HG03565 (cell line): ENCODE data around the gene RAVER2.
"Not testable (repeated sequence)": the region's sequence is repeated elsewhere in the genome, so short reads cannot be mapped to it uniquely, and the experiment has no call there.

Source experiments
- ATAC-seq: cut with Tn5 transposase; IDR thresholded peaks from one replicate; pipeline ENCODE4 v1.9.1; 2021; ENCODE audit warnings: mild to moderate bottlenecking, moderate library complexity; ENCODE audit not compliant: unreplicated experiment

The RAVER2 gene

GRCh38 chr1:64745986-64746940 is 1.4 kb downstream of the RAVER2 start:
- no peak for ATAC-seq

DNA sequence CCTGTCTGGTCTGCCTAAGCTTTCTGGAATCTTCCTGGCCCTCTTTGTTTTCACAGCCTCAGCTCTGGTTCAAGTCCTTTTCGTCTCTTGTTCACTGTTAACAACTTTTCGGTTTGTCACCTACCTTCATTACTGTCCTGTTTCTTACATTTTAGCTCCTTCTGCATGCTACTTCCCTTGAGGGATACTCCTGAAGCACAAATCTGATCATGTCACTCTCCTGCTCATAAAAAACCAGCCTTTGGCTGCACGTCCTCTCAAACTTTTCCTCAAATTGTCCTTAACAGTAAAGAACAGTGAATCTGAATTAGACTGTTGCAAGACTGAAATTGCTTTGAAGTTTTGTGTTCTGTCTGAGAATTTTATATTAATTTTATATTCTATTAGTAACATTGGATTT is 3.3 kb downstream of the RAVER2 start:
- no peak for ATAC-seq

- ATAC-seq = no peak
Observed at GRCh38 chr1:64748706-64749105, 3.8 kb downstream of the RAVER2 start.

- no peak for ATAC-seq
Observed at GRCh38 chr1:64750092-64750491, 5.2 kb downstream of the RAVER2 start.

DNA sequence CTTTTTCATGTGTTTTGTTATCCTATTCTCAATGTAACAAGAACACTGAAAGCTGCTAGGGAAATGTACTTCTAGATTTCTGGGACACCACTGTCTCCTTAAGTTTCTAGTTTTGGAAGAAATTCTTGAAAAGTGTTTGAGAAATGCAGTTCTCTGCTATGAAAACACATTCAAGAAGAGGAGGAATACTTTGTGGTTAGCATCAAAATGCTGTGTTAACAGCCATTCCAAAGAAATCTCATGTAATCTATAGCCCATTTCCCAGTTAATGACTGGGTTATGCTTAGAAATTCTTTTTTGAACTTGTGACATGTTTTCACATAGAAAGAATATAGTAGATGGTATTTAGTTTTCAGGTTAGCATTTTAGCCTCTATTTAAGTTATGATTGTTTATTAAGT is 6.0 kb downstream of the RAVER2 start:
- ATAC-seq = no peak

DNA sequence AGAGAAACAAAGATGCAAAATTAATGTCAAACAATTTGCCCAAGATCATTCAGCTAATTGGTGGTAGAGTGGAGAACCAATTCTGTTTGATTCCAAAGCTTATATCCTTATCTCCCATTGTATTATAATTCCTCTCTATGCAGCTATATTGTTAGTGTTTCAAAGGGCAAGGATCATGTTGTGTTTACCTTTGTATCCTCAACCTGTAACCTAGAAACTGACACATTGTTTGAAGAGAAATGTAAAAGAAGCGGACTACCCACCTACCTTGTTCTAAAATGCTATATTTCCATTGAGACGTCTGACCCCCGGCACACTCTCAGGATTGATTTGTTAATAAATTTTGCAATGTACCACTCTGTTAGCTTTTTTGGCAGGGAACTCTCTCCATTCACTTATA is 9.3 kb downstream of the RAVER2 start:
- no peak for ATAC-seq

- ATAC-seq = no peak
Observed at GRCh38 chr1:64755361-64755760, 10.5 kb downstream of the RAVER2 start.

GRCh38 chr1:64756770-64757169 is 11.9 kb downstream of the RAVER2 start:
- no peak for ATAC-seq

- ATAC-seq = no peak
Observed at GRCh38 chr1:64757213-64757612, 12.3 kb downstream of the RAVER2 start.

DNA sequence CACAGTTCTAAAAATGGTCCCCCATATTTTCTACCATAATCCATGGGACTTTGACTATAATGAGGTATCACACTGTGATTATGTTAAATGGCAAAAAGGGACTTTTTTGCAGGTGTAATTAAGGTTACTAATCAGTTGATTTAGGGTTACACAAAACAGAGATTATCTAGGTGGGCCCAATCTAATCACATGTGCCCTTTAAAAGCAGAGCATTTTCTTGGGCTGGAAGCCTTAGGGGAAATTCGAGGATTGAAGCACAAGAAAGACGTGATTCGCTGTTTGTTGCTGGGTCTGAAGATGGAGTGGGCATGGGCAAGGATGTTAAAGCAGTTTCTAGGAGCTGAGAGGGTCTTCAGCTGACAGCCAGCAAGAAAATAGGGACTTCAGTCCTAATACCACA is 13.4 kb downstream of the RAVER2 start:
- no peak for ATAC-seq

DNA sequence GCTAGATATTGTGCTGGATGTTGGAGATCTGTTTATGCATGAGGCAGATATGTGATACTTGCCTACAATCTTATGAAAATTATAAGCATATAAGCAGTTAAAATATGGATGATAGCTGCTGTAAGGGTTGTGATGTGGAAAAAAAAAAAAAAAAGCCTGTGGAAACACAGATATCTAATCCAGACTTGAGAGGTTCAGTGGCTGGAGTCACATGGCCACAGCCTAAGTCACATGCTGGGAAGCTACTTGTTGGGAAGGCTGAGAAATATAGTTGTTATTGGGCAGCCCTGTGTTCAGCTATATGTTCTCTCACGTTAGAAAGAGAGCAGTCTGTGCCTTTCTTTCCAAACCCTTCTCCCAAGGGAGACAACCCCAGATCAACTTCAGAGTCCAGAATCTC is 15.1 kb downstream of the RAVER2 start:
- ATAC-seq = no peak

- ATAC-seq = no peak
Observed at GRCh38 chr1:64765012-64765411, 20.1 kb downstream of the RAVER2 start.

DNA sequence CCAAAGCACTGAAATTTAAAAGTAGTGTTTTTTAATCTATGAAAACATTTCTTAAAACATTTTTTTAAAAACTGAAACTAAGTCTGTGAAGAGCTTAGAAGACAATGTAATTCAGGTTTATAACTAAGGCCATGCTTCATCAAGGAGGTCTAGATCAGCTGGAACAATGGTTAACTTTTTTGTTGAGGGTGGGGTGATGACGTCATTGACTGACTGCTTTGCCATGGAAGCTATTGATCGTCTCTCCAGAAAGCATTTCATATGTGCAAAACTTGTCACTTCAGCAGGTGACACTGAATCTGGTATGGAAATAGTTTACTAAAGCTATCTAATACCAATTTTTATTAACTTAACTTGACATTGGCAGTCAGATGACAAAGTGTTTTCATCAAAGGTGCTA is 21.0 kb downstream of the RAVER2 start:
- no peak for ATAC-seq

DNA sequence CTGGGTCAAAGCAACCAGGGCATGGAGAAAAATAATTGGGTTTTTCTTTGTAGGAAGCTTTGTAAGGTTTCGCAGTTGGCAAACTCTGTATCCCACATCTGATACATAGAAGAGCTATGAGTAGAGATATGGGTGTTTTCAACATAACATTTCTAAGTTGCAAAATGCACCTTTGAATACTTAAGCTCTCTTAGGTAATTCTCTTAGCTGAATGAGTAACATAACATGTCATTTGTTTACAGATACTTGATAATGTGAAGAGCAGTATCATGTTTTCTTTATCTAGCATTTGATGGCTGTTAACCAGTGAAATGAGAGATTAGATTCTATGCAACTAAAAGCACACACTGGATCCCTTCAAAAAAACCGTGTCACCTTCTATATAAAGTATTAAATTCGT is 21.6 kb downstream of the RAVER2 start:
- no peak for ATAC-seq

- ATAC-seq = no peak
Observed at GRCh38 chr1:64769482-64769881, 24.6 kb downstream of the RAVER2 start.

GRCh38 chr1:64769971-64770370 is 25.1 kb downstream of the RAVER2 start:
- no peak for ATAC-seq

- ATAC-seq = not testable (repeated sequence)
Observed at GRCh38 chr1:64773306-64773705, 28.4 kb downstream of the RAVER2 start.

DNA sequence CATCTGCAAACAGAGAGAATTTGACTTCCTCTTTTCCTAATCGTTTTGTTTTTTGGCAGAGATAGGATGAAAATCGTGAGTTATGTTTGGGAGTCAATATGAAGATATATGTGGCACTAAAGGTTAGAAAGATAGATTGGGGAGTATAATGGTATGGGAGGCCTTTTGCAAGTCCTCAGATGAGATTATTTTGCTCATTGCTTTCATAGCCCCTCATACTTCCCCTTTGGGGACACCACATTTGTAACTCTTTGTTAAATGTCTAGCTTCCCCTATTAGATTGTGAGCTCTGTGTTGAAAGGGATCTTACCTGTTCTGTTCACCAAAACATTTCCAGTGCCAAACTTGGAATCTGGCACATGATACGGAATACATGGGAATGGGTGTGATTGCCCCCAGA is 30.2 kb downstream of the RAVER2 start:
- ATAC-seq = no peak

- ATAC-seq = not testable (repeated sequence)
Observed at GRCh38 chr1:64782044-64782443, 37.2 kb downstream of the RAVER2 start.

GRCh38 chr1:64782848-64783247 is 38.0 kb downstream of the RAVER2 start:
- not testable (repeated sequence) for ATAC-seq

DNA sequence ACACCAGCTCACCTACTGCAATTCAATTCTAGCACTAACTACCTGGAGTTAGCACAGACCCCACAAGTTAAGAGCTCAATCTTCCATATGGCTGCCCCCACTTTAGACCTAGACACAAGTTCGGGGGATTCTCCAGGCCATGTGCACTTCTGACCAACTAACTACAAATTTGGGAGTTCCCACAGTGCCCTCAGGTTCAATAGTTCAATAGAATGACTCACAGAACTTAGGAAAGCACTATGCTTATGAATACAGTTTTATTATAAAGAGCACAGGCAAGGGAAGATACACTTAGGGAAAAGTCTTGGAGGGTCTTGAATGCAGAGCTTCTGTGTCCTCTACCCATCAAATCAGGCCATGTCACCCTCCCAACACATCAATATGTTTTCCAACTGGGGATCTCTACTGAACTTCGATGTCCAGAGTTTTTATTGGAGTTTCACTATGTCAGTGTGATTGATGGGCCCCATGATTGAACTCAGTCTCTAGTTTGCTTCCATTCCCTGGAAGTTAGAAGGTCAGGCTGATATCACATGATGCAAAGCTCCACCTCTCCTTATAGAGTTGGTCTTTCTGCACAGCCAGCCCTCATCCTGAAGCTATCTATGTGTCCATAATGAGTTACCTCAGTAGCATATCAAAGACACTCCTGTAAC is 46.1 kb downstream of the RAVER2 start:
- no peak for ATAC-seq

- no peak for ATAC-seq
Observed at GRCh38 chr1:64798872-64799271, 54.0 kb downstream of the RAVER2 start.
